IMR-90 (cell line): ENCODE measurements around the gene ANKRD44. TPM values are rescaled to one million over a fixed set of nuclear protein-coding genes. Genes with fewer than 3 reads are reported as not detected.

Experiments
- ATAC-seq: fragments of 200-7000 bp; cut with Tn5 transposase; 2 replicates; pipeline ENCODE4 v1.9.1; 2020; ENCODE audit warnings: low read depth, mild to moderate bottlenecking, moderate library complexity
- BruUV-seq: library from RNA; stranded (reverse); fragments of 400-500 nt; replicated peaks from 2 replicates; lab custom pipeline; 2021; lab: Mats Ljungman, UMichigan
- CTCF ChIA-PET: fragments of 300-600 bp; formaldehyde crosslinking; extraction: SDS; loops from one replicate; lab custom pipeline; 2021; ENCODE audit warnings: antibody characterized with exemption; lab: Yijun Ruan, JAX
- POLR2A ChIA-PET: fragments of 300-600 bp; sonication (Branson Sonifier 250); formaldehyde crosslinking; loops from one replicate; lab custom pipeline; 2022; ENCODE audit warnings: antibody characterized with exemption; ENCODE audit not compliant: unreplicated experiment; lab: Charles Lee
- DNase-seq: peaks from one replicate; pipeline ENCODE4 v3.0.0; 2013
- H2AFZ ChIP-seq: replicated peaks from 2 replicates; pipeline ENCODE3; 2013; ENCODE audit warnings: low read length, mild to moderate bottlenecking; ENCODE audit not compliant: poor library complexity
- H2AK5ac ChIP-seq: 2 replicates; pipeline ENCODE4 v1.6.1; 2013; ENCODE audit warnings: low read depth, low read length, inconsistent platforms
- H2AK9ac ChIP-seq: replicated peaks from 2 replicates; pipeline ENCODE3; 2013; ENCODE audit warnings: mild to moderate bottlenecking, low read depth, low read length, moderate library complexity; ENCODE audit not compliant: poor library complexity
- H2BK120ac ChIP-seq: 2 replicates; pipeline ENCODE4 v1.6.1; 2013; ENCODE audit warnings: low read depth, low read length, inconsistent platforms
- H2BK15ac ChIP-seq: 3 replicates; pipeline ENCODE4 v1.6.1; 2013; ENCODE audit warnings: low read depth, low read length, inconsistent platforms
- H2BK20ac ChIP-seq: 2 replicates; pipeline ENCODE4 v1.6.1; 2013; ENCODE audit warnings: low read depth, mild to moderate bottlenecking, inconsistent platforms, low read length, moderate library complexity
- H2BK5ac ChIP-seq: 2 replicates; pipeline ENCODE4 v1.6.1; 2013; ENCODE audit warnings: mild to moderate bottlenecking, low read depth, low read length, inconsistent platforms; ENCODE audit not compliant: poor library complexity, severe bottlenecking
- H3K14ac ChIP-seq: replicated peaks from 2 replicates; pipeline ENCODE4 v1.6.1; 2013; ENCODE audit warnings: low read depth, low read length, inconsistent platforms
- H3K18ac ChIP-seq: 2 replicates; pipeline ENCODE4 v1.6.1; 2013; ENCODE audit warnings: low read depth, low read length, control low read depth
- H3K23ac ChIP-seq: 2 replicates; pipeline ENCODE4 v1.6.1; 2013; ENCODE audit warnings: low read depth, low read length, inconsistent platforms
- H3K27ac ChIP-seq: 2 replicates; pipeline ENCODE4 v1.5.1; 2013; ENCODE audit warnings: mild to moderate bottlenecking, control low read depth, low read length; ENCODE audit not compliant: insufficient read depth
- H3K27me3 ChIP-seq: 2 replicates; pipeline ENCODE4 v1.6.1; 2013; ENCODE audit warnings: low read length; ENCODE audit not compliant: control insufficient read depth, insufficient read depth
- H3K36me3 ChIP-seq: 2 replicates; pipeline ENCODE4 v1.6.1; 2013; ENCODE audit warnings: low read length, mixed read lengths; ENCODE audit not compliant: control insufficient read depth, insufficient read depth
- H3K4ac ChIP-seq: 2 replicates; pipeline ENCODE4 v1.6.1; 2013; ENCODE audit warnings: low read depth, low read length, inconsistent platforms
- H3K4me1 ChIP-seq: 2 replicates; pipeline ENCODE4 v1.6.1; 2013; ENCODE audit warnings: low read length, mixed read lengths; ENCODE audit not compliant: control insufficient read depth, insufficient read depth
- H3K4me2 ChIP-seq: 2 replicates; pipeline ENCODE4 v1.6.1; 2013; ENCODE audit warnings: low read depth, mild to moderate bottlenecking, control low read depth, low read length, moderate library complexity
- H3K4me3 ChIP-seq: 2 replicates; pipeline ENCODE4 v1.5.1; 2013; ENCODE audit warnings: low read depth, mild to moderate bottlenecking, control low read depth, low read length, moderate library complexity; ENCODE audit not compliant: insufficient read depth
- H3K56ac ChIP-seq: 2 replicates; pipeline ENCODE4 v1.6.1; 2013; ENCODE audit warnings: low read length, inconsistent platforms; ENCODE audit not compliant: insufficient read depth; ENCODE audit errors: extremely low read depth
- H3K79me1 ChIP-seq, 2 experiments: 2 replicates each; pipeline ENCODE4 v1.6.1; 2013; ENCODE audit warnings: low read length in 2 of 2, inconsistent platforms in 1 of 2, low read depth in 1 of 2
- H3K9ac ChIP-seq: 2 replicates; pipeline ENCODE4 v1.6.1; 2013; ENCODE audit warnings: low read depth, low read length, control low read depth
- H3K9me1 ChIP-seq: 2 replicates; pipeline ENCODE4 v1.6.1; 2013; ENCODE audit warnings: low read length, inconsistent platforms; ENCODE audit not compliant: insufficient read depth
- H3K9me3 ChIP-seq: 2 replicates; pipeline ENCODE4 v1.6.1; 2013; ENCODE audit warnings: low read length; ENCODE audit not compliant: control insufficient read depth, insufficient read depth
- H4K20me1 ChIP-seq: 2 replicates; pipeline ENCODE4 v1.6.1; 2013; ENCODE audit warnings: low read length, inconsistent platforms; ENCODE audit not compliant: insufficient read depth
- H4K5ac ChIP-seq: 2 replicates; pipeline ENCODE4 v1.6.1; 2013; ENCODE audit warnings: mild to moderate bottlenecking, low read depth, low read length, control low read depth
- H4K8ac ChIP-seq, 2 experiments: 2 replicates each; pipeline ENCODE4 v1.6.1; 2013; ENCODE audit warnings: low read depth in 2 of 2, low read length in 2 of 2, control low read depth in 1 of 2, inconsistent platforms in 1 of 2
- H4K91ac ChIP-seq: 2 replicates; pipeline ENCODE4 v1.6.1; 2013; ENCODE audit warnings: low read depth, low read length, inconsistent platforms; ENCODE audit not compliant: insufficient read depth
- BHLHE40 ChIP-seq: fragments of 150-350 bp; IDR thresholded peaks from 2 replicates; pipeline ENCODE4 v1.6.1; 2016; ENCODE audit warnings: mild to moderate bottlenecking, low read depth, low read length
- CEBPB ChIP-seq: IDR thresholded peaks from 2 replicates; pipeline ENCODE4 v1.6.1; 2012; ENCODE audit warnings: low read depth, low read length, improper control_type of control experiment
- CHD1 ChIP-seq: IDR thresholded peaks from 2 replicates; pipeline ENCODE4 v1.6.1; 2012; ENCODE audit warnings: low read depth, low read length, improper control_type of control experiment
- FOS ChIP-seq: fragments of 150-350 bp; IDR thresholded peaks from 2 replicates; pipeline ENCODE4 v1.6.1; 2016; ENCODE audit warnings: low read depth, low read length
- MAZ ChIP-seq: IDR thresholded peaks from 2 replicates; pipeline ENCODE4 v1.6.1; 2012; ENCODE audit warnings: low read depth, mild to moderate bottlenecking, low read length, improper control_type of control experiment, moderate library complexity, borderline replicate concordance
- POLR2A ChIP-seq: IDR thresholded peaks from 2 replicates; pipeline ENCODE4 v1.6.1; 2012; ENCODE audit warnings: mild to moderate bottlenecking, low read depth, low read length
- SMC3 ChIP-seq: fragments of 150-350 bp; IDR thresholded peaks from 2 replicates; pipeline ENCODE4 v1.6.1; 2016; ENCODE audit warnings: low read depth, mild to moderate bottlenecking, antibody characterized with exemption, low read length, moderate library complexity
- WGBS, 2 experiments: methylation state at CpG; one replicate each; pipeline versions ENCODE4 v1.1.5 to v1.1.7; 2013; ENCODE audit warnings: missing lambda C conversion rate in 2 of 2; ENCODE audit not compliant: insufficient read length in 1 of 2; ENCODE audit errors: extremely low coverage in 2 of 2; 5-methylcytosine and 5-hydroxymethylcytosine counted together
- dilution Hi-C: fragments of 300-500 bp; cut with HindIII; formaldehyde crosslinking; loops from one replicate; pipeline ENCODE4 v1.14.3; 2018; ENCODE audit warnings: low sequenced_read_pairs; ENCODE audit not compliant: unreplicated experiment
- in situ Hi-C: fragments of 300-500 bp; cut with MboI; formaldehyde crosslinking; loops from 3 replicates; pipeline ENCODE4 v1.14.3; 2019; ENCODE audit warnings: low sequenced_read_pairs, inconsistent platforms, mixed read lengths
- intact Hi-C: fragments of 100-400 bp; cut with micrococcal nuclease; formaldehyde crosslinking; loops from 2 replicates; pipeline ENCODE4 v1.10.0; 2022
- polyA plus RNA-seq, 3 experiments: library from polyadenylated mRNA; depleted of rRNA; stranded (reverse); fragments of >200 nt; gene quantifications; 2 replicates each; pipeline ENCODE4 v1.2.3, GENCODE V29; 2012; ENCODE audit warnings: low replicate concordance in 1 of 3
- total RNA-seq: library from RNA; depleted of rRNA; stranded (reverse); fragments of >200 nt; gene quantifications from 2 replicates; pipeline ENCODE4 v1.2.3, GENCODE V29; 2012
- TF ChIP-seq, protein P1 (sequence below): conservative IDR thresholded peaks from 2 replicates; pipeline ENCODE4 v1.5.1; 2012; ENCODE audit warnings: mild to moderate bottlenecking, low read depth, low read length, improper control_type of control experiment

Gene ANKRD44
- total and polyA plus RNA-seq, 2 of the 4 experiments (the other 2 are of a cell fraction), result 5.2 to 15.6 TPM

GRCh38 chr2:197161774-197162173, 148.8 kb downstream of the ANKRD44 start:
- dilution Hi-C loops (no loop called here), in situ Hi-C loops (no loop called here), intact Hi-C loops (no loop called here)
- H3K4me1 ChIP-seq, result peaks cover 10% of the 10 kb centered on the region
- TF ChIP-seq MAZ (no peak), BHLHE40 (no peak), FOS (no peak), POLR2A (no peak), CHD1 (no peak), SMC3 (no peak), CEBPB (no peak)
- TF ChIP-seq, protein P1, sequence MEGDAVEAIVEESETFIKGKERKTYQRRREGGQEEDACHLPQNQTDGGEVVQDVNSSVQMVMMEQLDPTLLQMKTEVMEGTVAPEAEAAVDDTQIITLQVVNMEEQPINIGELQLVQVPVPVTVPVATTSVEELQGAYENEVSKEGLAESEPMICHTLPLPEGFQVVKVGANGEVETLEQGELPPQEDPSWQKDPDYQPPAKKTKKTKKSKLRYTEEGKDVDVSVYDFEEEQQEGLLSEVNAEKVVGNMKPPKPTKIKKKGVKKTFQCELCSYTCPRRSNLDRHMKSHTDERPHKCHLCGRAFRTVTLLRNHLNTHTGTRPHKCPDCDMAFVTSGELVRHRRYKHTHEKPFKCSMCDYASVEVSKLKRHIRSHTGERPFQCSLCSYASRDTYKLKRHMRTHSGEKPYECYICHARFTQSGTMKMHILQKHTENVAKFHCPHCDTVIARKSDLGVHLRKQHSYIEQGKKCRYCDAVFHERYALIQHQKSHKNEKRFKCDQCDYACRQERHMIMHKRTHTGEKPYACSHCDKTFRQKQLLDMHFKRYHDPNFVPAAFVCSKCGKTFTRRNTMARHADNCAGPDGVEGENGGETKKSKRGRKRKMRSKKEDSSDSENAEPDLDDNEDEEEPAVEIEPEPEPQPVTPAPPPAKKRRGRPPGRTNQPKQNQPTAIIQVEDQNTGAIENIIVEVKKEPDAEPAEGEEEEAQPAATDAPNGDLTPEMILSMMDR, result no peak
- peak overlapping the region; percentile 31 for H3K4ac ChIP-seq
- POLR2A ChIA-PET, result no interaction called here
- H2BK20ac ChIP-seq, result peak overlapping the region; percentile 82
- H4K5ac ChIP-seq, result peak overlapping the region; percentile 27; the same call in 1 of the 2 replicates
- ATAC-seq (no peak), DNase-seq (no peak)
- peak overlapping the region; percentile 60; the same call in 1 of the 2 replicates for H3K14ac ChIP-seq
- H2AFZ ChIP-seq, result no peak overlapping the region
- H2BK15ac ChIP-seq, result peak overlapping the region; percentile 65; the same call in 2 of the 3 replicates
- H2BK5ac ChIP-seq, result no peak overlapping the region
- H4K91ac ChIP-seq, result no peak overlapping the region
- H3K27me3 ChIP-seq, result no peaks in the 10 kb centered on the region
- H2AK9ac ChIP-seq, result peak overlapping the region; percentile 26
- no peak overlapping the region for H3K56ac ChIP-seq
- peaks cover 0 to 10% of the 10 kb centered on the region in 2 experiments; a peak in 1 of 4 replicates for H3K79me1 ChIP-seq
- H3K23ac ChIP-seq, result 0 out of 2 replicates have a peak overlapping the region, but pooled peaks have one; percentile 12
- H2BK120ac ChIP-seq, result peak overlapping the region; percentile 31; the same call in 1 of the 2 replicates
- no CpG with 5 or more reads among the region's 5 CpGs for WGBS, 2 experiments
- H3K4me3 ChIP-seq, result no peak overlapping the region
- CTCF ChIA-PET, result no interaction called here
- H2AK5ac ChIP-seq, result peak overlapping the region; percentile 89
- H3K9me3 ChIP-seq, result no peaks in the 10 kb centered on the region
- H4K20me1 ChIP-seq, result no peaks in the 10 kb centered on the region
- no peaks in the 10 kb centered on the region for H3K36me3 ChIP-seq
- peak overlapping the region in 1 of 2 experiments; percentile 23; a peak in 1 of 4 replicates for H4K8ac ChIP-seq
- no peak overlapping the region for H3K9ac ChIP-seq
- BruUV-seq, result no TSS peak
- H3K4me2 ChIP-seq, result no peak overlapping the region
- H3K9me1 ChIP-seq, result peaks cover 7% of the 10 kb centered on the region
- H3K27ac ChIP-seq, result no peak overlapping the region
- no peak overlapping the region for H3K18ac ChIP-seq
